ENCODE measurements around the gene TPRN.

DNA sequence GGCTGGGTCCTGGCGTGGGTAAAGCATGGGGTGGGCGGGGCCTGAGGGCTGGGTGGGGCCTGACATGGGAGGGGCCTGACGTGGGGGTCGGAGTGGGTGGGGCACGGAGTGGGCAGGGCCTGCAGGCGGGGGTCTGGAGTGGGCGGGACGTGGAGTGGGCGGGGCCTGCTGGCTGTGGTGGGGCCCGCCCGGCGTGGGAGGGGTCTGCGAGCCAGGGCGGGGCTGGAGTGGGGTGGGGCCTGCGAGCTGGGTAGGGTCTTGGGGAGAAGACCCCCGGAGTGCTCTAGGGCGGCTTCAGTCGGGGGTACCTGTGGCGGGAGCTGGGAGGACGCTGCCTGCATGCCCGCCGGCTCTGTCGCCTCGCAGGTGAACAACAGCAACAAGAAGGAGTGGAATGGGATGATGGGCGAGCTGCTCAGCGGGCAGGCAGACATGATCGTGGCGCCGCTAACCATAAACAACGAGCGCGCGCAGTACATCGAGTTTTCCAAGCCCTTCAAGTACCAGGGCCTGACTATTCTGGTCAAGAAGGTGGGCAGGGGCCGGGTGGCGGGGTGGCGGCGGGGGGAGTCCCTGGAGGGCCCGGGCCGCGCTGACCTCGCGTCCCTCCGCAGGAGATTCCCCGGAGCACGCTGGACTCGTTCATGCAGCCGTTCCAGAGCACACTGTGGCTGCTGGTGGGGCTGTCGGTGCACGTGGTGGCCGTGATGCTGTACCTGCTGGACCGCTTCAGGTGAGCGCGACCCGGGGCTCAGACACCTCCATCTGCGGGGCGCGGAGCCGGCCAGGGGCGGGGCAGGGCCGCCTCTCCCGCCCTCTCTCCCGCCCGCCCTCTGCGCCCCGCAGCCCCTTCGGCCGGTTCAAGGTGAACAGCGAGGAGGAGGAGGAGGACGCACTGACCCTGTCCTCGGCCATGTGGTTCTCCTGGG, 38.7 kb downstream of the TPRN start:
- TF ChIP-seq, protein P1, sequence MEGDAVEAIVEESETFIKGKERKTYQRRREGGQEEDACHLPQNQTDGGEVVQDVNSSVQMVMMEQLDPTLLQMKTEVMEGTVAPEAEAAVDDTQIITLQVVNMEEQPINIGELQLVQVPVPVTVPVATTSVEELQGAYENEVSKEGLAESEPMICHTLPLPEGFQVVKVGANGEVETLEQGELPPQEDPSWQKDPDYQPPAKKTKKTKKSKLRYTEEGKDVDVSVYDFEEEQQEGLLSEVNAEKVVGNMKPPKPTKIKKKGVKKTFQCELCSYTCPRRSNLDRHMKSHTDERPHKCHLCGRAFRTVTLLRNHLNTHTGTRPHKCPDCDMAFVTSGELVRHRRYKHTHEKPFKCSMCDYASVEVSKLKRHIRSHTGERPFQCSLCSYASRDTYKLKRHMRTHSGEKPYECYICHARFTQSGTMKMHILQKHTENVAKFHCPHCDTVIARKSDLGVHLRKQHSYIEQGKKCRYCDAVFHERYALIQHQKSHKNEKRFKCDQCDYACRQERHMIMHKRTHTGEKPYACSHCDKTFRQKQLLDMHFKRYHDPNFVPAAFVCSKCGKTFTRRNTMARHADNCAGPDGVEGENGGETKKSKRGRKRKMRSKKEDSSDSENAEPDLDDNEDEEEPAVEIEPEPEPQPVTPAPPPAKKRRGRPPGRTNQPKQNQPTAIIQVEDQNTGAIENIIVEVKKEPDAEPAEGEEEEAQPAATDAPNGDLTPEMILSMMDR (IDR thresholded peaks at IDR 0.05; ENCODE audit: low read depth, low read length), result no peak
- TF ChIP-seq POLR2A (IDR thresholded peaks at IDR 0.05; ENCODE audit: extremely low read depth, insufficient read length), result no peak
